Psoas muscle (tissue), 8 donors: Measurements from ENCODE around the gene CDC42BPB. TPM values are rescaled to one million over a fixed set of nuclear protein-coding genes. Genes with fewer than 3 reads are reported as not detected.

Experiments used
- ATAC-seq, 4 donors: fragments of 200-7000 bp; cut with Tn5 transposase; one replicate each; pipeline ENCODE4 v1.9.1; 2020; ENCODE audit warnings: moderate library complexity in 3 of 4, mild to moderate bottlenecking in 2 of 4
- DNase-seq, 2 donors: peaks; one replicate each; pipeline ENCODE4 v3.0.0-alpha.2; 2020
- H3K27ac ChIP-seq: fragments of 200-600 bp; one replicate; pipeline ENCODE4 v1.8.0; 2022
- H3K27me3 ChIP-seq, 3 donors: fragments of 200-600 bp in 1 of 3; one replicate each; pipeline versions ENCODE4 v1.6.1 to v1.8.0; 2013 to 2022; ENCODE audit warnings: low read length in 2 of 3, mild to moderate bottlenecking in 2 of 3, moderate library complexity in 1 of 3; ENCODE audit not compliant: insufficient read depth in 3 of 3
- H3K36me3 ChIP-seq, 2 donors: fragments of 200-600 bp in 1 of 2; one replicate each; pipeline versions ENCODE4 v1.6.1 to v1.8.0; 2013 to 2022; ENCODE audit warnings: low read depth in 1 of 2, mild to moderate bottlenecking in 1 of 2, moderate library complexity in 1 of 2; ENCODE audit not compliant: insufficient read depth in 1 of 2
- H3K4me1 ChIP-seq: fragments of 200-600 bp; one replicate; pipeline ENCODE4 v1.8.0; 2022
- H3K4me3 ChIP-seq: fragments of 200-600 bp; one replicate; pipeline ENCODE4 v1.8.0; 2022; ENCODE audit warnings: mild to moderate bottlenecking
- H3K9me3 ChIP-seq: fragments of 200-600 bp; one replicate; pipeline ENCODE4 v1.8.0; 2022
- WGBS, 3 donors: extraction: QIAGEN DNeasy Blood & Tissue Kit; methylation state at CpG; one replicate each; pipeline versions ENCODE4 v1.1.6 to v1.1.7; 2013; 5-methylcytosine and 5-hydroxymethylcytosine counted together
- intact Hi-C, 2 donors: fragments of 100-400 bp; cut with DNase I; formaldehyde crosslinking; loops; one replicate each; pipeline versions ENCODE4 v1.11.0 to v1.14.2; 2022
- polyA plus RNA-seq, 3 donors: library from polyadenylated mRNA; stranded (reverse); fragments of 200-250 nt; gene quantifications; one replicate each; pipeline ENCODE4 v1.2.3, GENCODE V29; 2013
- total RNA-seq, 4 donors: library from RNA; stranded (reverse); fragmentation: NEBNext Ultra II Directional in 2 of 4; extraction: Animal tissue kit (Norgen Biotek cat#: 25700) in 2 of 4; gene quantifications; one replicate each; pipeline versions ENCODE4 v1.2.1 to v1.2.4, GENCODE V29; 2021 to 2023
- TF ChIP-seq, protein P1 (sequence below): fragments of 200-600 bp; IDR thresholded peaks from one replicate; pipeline ENCODE4 v1.8.0; 2022; ENCODE audit warnings: antibody characterized with exemption
- donor health status: healthy with polysubstance abuse.
- donor health status: DM: no; HTN: no; CAD: no; lungs with moderate emphysema.
- donor health status: Bipolar disorder and iron deficiency.
- donor health status: healthy.
- donor health status: DM: yes; HTN: yes; CAD: no.
- donor health status: DM: no; HTN: no; CAD: no.
- donor health status: DM: no; HTN: no; CAD: no.
- donor health status: DM: yes; HTN: yes; CAD: no.

Gene CDC42BPB
- total and polyA plus RNA-seq, 7 donors, result 20.2 to 57.4 (median 40.0) TPM

DNA sequence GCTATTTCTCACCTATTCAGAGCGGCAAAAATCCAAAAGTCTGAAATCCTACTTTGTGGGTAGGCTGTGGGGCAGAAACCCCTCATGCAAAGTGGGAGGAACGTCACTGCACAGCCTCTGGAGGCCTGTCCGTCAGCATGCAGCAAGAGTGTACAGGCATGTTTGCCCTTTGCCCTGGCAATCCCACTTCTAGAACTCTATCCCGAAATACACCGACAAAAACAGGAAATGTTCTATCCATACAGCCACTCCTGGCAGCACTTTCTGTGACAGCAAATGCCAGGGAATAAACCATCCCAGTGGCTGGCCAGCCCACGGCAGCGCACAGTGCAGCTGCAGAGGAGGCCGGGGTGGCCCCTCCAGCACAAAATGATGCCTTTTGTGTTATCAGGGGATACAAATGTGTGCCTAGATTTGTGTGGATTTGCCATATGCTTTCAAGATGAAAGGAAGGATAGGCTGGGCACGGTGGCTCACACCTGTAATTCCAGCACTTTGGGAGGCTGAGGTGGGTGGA lies 95.2 kb downstream of the CDC42BPB start:
- H3K27ac ChIP-seq, result no peak overlapping the region
- peaks cover 7% of the 10 kb centered on the region for H3K4me1 ChIP-seq
- intact Hi-C loops, result no loop called here
- whole genome bisulfite sequencing, 3 donors, result 75 to 81% (median 79%) methylated on average over 9 of the region's 9 CpGs
- no peaks in the 10 kb centered on the region for H3K9me3 ChIP-seq
- no peak overlapping the region for H3K4me3 ChIP-seq
- H3K36me3 ChIP-seq, result peaks cover 11 to 100% of the 10 kb centered on the region in 2 donors
- DNase-seq (no peak), ATAC-seq (no peak)
- no peaks in the 10 kb centered on the region for H3K27me3 ChIP-seq
- TF ChIP-seq, protein P1, sequence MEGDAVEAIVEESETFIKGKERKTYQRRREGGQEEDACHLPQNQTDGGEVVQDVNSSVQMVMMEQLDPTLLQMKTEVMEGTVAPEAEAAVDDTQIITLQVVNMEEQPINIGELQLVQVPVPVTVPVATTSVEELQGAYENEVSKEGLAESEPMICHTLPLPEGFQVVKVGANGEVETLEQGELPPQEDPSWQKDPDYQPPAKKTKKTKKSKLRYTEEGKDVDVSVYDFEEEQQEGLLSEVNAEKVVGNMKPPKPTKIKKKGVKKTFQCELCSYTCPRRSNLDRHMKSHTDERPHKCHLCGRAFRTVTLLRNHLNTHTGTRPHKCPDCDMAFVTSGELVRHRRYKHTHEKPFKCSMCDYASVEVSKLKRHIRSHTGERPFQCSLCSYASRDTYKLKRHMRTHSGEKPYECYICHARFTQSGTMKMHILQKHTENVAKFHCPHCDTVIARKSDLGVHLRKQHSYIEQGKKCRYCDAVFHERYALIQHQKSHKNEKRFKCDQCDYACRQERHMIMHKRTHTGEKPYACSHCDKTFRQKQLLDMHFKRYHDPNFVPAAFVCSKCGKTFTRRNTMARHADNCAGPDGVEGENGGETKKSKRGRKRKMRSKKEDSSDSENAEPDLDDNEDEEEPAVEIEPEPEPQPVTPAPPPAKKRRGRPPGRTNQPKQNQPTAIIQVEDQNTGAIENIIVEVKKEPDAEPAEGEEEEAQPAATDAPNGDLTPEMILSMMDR, result no peak

DNA sequence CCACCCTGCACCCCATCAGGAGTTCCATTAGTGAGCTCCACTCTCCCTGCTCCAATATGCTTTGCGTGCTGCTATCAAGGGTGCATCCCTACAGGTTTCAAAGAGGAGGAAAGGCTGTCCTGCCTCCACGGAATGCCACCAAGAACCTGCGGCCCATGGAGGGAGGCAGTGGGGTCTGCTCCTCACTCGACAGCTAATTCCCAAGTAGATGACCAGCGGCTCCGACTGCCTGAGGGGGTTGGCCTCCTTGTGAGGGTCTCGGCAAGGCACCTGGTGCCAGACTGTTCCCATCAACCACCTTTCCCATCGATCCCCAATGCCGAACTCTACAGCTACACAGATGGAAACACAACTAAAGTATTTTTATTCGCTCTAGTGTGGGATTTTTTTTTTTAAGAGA lies 98.9 kb downstream of the CDC42BPB start:
- WGBS, 3 donors, result 93 to 95% (median 93%) methylated on average over 10 of the region's 10 CpGs
- DNase-seq, result no peak
- intact Hi-C loops, result no loop called here
- ATAC-seq, result no peak
- Histone ChIP-seq H3K27me3 (no peaks in the 10 kb centered on the region), H3K9me3 (no peaks in the 10 kb centered on the region), H3K4me1 (no peaks in the 10 kb centered on the region), H3K27ac (no peak overlapping the region), H3K36me3 (peaks cover 7 to 99% of the 10 kb centered on the region in 2 donors), H3K4me3 (no peak overlapping the region)
- TF ChIP-seq, protein P1, result no peak

DNA sequence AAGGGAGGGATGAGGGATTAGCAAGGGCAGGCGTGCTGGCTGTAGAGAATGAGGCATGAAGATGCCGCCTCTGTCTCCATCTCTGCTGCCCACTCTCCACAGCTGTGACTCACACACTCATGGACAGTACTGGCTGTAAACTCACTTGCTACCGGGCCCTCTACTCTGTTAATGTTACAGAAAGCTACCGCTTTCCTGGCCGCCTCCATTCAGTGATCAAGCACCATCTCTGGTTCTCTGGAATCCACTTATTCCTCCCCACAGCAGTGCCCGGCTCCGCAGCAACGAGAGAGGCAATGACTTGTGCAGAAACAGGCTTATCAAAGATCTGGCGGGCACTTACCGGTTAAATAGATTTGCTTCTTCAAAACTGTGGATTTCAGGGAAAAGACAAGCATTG lies 100.1 kb downstream of the CDC42BPB start:
- TF ChIP-seq, protein P1, result no peak

DNA sequence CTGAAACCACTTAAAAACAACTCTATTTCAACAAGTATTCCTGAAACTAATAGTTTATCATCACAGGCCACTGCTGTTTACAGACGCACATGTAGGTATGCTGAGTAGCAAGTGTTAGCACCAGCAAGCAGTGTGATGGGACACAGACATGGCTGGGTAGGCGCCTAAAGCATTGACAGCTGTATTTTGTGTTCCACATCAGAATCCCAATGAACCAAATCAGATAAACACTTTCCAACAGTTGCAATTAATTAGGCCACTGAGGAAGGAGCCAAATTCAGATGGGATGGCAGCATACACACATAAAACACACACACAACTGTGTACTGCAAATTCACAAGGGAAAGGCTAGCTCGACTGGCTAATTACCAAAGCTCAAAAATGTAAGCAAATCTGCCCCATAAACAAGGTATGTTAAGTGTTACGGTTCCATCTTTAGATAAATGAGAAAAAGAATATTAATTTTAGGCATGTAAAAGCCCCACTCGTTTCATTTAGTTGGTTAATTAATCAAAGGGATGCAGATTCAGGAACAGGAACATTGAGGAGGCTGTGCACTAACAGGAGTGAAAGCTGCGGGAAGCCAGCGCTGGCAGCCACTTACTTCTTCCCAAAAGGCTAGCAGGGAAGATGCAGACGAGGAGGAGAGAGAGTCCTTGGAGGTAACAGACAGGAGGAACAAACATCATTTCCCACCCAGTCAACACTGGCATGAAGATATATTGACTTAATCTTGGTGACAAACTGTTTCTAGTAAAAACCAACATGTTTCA lies 101.5 kb downstream of the CDC42BPB start:
- no peaks in the 10 kb centered on the region for H3K9me3 ChIP-seq
- H3K36me3 ChIP-seq, result peaks cover 3 to 99% of the 10 kb centered on the region in 2 donors
- no peaks in the 10 kb centered on the region for H3K27me3 ChIP-seq
- ATAC-seq, result no peak
- intact Hi-C loops, result no loop called here
- no peak overlapping the region for H3K4me3 ChIP-seq
- TF ChIP-seq, protein P1, result no peak
- no peaks in the 10 kb centered on the region for H3K4me1 ChIP-seq
- no peak overlapping the region for H3K27ac ChIP-seq
- WGBS, 3 donors, result 88 to 91% (median 89%) methylated on average over 8 of the region's 8 CpGs
- DNase-seq, result no peak

More for the DNA sequence above, 100.1 kb downstream of the CDC42BPB start:
- intact Hi-C loops, result no loop called here
- peaks cover 3 to 99% of the 10 kb centered on the region in 2 donors for H3K36me3 ChIP-seq
- ATAC-seq (no peak), DNase-seq (no peak)
- H3K4me1 ChIP-seq, result no peaks in the 10 kb centered on the region
- no peaks in the 10 kb centered on the region for H3K27me3 ChIP-seq
- no peak overlapping the region for H3K27ac ChIP-seq
- WGBS, 3 donors, result 78 to 84% (median 82%) methylated on average over 10 of the region's 10 CpGs
- no peak overlapping the region for H3K4me3 ChIP-seq
- H3K9me3 ChIP-seq, result no peaks in the 10 kb centered on the region
